H1 (cell line): ENCODE measurements around the gene SAT2. TPM values are rescaled to one million over a fixed set of nuclear protein-coding genes. Genes with fewer than 3 reads are reported as not detected.

Experiments used
- KDM5A ChIP-seq: fragments of 200-600 bp; IDR thresholded peaks from 2 replicates; pipeline ENCODE4 v1.7.1; 2012; ENCODE audit warnings: mild to moderate bottlenecking, low read length, inconsistent platforms, mixed read lengths
- MAFK ChIP-seq: IDR thresholded peaks from 2 replicates; pipeline ENCODE4 v1.6.1; 2012; ENCODE audit warnings: low read depth, mild to moderate bottlenecking, improper control_type of control experiment, low read length
- polyA plus RNA-seq, 7 experiments: library from polyadenylated mRNA; depleted of rRNA in 3 of 7; stranded (reverse) in 5 of 7; unstranded in 2 of 7; fragments of >200 nt in 5 of 7; fragments of 200-250 nt in 2 of 7; gene quantifications; 1 replicate in 5 of 7; 2 replicates in 1 of 7; 4 replicates in 1 of 7; pipeline versions ENCODE4 v1.2.1 to v1.2.3, GENCODE V29; 2011 to 2013; ENCODE audit warnings: missing spikeins in 2 of 7, mixed read lengths in 2 of 7
- total RNA-seq: library from RNA; stranded (reverse); fragmentation: NEBNext Ultra II Directional; extraction: Animal tissue kit (Norgen Biotek cat#: 25700); gene quantifications from 2 replicates; pipeline ENCODE4 v1.2.1, GENCODE V29; 2021

SAT2 gene
- total and polyA plus RNA-seq, 2 of the 8 experiments (the other 6 are each of a cell fraction or from before 2014, with no cell fraction given) = 36.4 to 72.3 TPM

GRCh38 chr17:7589204-7589868 lies 38.3 kb downstream of the SAT2 start (continued):
- no peak for TF ChIP-seq MAFK
- no peak for TF ChIP-seq KDM5A
